ENCODE data around the gene ERFL.

The ERFL gene

DNA sequence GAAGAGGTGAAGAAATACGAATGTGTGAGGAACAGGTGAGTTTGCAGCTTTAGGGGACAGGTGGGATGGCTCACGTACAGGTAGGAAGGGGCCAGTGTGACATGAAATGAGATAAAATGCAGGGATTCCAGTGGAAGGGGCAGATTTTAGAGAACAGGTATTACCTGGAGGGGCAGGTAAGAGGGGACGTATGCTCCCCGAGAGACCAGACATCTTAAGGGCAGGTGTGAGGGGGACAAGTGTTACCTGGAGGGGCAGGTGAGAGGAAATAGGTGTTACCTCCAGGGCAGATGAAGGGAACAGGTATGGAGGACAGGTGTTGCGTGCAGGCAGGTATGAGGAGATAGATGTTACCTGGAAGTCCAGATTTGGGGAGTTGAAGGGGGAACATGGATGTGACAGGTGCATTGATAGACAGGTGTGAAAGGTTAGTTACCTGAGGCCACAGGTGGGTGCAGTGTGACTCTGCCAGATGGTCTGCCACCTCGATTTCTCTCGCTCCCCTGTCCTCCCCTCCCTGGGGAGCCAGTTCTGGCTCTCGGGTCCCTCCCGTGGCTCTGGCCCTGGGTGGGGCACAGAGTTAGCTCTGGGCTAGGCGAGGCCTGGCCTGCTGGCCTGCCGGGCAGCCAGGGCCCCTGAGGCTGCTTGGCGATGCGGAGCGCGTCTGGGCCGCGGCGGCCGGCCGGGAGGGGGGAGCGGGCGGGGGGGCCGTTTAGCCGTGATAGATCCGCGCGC lies 2.1 kb downstream of the ERFL start:
- H3K4me3 ChIP-seq (ENCODE audit: low read depth, low read length), result no peak overlapping the region
- TF ChIP-seq, protein P1, sequence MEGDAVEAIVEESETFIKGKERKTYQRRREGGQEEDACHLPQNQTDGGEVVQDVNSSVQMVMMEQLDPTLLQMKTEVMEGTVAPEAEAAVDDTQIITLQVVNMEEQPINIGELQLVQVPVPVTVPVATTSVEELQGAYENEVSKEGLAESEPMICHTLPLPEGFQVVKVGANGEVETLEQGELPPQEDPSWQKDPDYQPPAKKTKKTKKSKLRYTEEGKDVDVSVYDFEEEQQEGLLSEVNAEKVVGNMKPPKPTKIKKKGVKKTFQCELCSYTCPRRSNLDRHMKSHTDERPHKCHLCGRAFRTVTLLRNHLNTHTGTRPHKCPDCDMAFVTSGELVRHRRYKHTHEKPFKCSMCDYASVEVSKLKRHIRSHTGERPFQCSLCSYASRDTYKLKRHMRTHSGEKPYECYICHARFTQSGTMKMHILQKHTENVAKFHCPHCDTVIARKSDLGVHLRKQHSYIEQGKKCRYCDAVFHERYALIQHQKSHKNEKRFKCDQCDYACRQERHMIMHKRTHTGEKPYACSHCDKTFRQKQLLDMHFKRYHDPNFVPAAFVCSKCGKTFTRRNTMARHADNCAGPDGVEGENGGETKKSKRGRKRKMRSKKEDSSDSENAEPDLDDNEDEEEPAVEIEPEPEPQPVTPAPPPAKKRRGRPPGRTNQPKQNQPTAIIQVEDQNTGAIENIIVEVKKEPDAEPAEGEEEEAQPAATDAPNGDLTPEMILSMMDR (conservative IDR thresholded peaks at IDR 0.05; ENCODE audit: low read depth, low read length), result no peak
- DNase-seq (ENCODE audit: low read depth), result no peak

DNA sequence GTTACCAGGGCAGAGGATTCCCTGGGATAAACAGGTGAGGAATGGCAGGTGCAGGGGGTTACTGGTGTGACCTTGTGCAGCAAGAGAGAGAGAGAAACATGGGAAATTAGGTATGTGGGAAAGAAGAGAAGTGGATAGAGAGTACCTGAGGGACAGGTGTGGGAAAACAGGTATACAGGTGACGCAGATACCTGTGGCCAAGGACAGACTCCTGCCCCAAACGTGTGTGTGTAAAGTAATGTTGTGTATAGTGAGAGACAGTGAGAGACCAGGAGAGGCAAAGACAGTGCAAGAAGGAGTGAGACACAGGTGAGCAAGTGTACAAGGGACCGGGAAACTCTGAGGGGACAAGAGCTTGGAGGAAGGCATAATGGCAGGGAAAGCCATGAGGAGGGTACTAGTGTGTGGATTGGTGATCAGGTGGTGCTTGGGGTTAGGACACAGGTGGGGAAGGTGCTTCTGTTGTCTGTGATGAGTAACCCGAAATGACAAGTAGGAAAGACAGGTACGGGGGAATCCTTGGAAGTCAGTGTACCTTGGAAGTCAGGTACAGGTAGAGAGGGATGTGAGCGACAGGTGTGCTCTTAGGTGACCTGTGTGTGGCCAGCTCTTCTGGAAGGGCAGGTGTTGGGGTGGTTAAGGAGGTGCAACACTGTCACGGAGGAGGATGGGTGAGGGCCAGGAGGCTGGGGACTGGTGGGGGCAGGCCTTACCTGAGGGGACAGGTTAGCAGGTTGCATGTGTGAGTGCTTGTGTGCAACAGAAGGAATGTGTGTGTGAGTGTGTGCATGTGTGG lies 2.8 kb downstream of the ERFL start:
- H3K4me3 ChIP-seq (ENCODE audit: low read depth, low read length), result no peak overlapping the region
- TF ChIP-seq, protein P1 (conservative IDR thresholded peaks at IDR 0.05; ENCODE audit: low read depth, low read length), result no peak
- no peak for DNase-seq (ENCODE audit: low read depth)

DNA sequence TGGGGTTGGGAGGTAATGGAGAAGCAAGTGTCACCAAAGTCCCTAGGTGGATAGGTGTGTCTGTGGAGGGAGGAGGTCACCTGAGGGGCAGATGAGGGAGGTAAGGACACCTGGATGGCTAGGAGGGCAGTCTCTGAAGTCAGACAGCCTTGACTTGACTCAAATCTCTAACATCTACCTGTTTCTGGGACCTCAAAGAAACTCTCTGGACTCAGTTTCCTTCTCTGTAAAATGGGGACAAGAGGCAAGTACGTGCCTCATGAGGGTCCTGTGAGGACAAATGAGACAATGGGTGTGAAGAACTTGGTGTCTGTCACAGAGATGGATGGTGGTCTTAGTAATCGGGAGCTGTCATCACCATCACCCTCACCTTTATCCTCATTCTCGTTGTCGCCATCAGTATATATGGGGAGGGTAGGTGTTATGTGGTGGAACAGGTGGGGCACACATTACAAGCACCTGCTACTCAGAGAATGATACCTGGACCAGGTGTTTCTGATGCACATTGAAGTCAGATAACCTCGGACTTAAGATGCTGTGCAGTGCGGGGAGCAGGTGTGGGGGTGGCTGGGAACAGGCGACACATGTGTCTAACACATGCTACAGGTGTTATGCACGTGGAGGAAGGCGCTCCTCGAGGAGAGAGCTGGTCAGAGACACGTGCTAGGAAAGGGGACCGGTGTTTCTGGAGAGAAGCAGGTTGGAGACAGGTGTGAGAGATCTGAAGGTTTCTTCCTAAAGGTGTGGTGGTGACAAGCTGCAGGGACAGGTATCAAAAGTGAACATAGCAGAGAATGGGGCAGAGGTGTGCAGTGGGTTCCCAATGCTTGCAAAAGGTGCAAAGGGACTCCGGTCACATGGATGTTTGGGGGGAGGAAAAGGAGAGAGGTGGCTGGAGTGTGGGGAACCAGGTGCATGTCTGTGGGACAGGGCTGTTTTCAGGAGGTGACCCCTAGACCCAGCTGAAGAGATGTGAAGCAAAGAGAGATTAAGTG lies 3.8 kb downstream of the ERFL start:
- TF ChIP-seq, protein P1 (conservative IDR thresholded peaks at IDR 0.05; ENCODE audit: low read depth, low read length), result no peak
- no peak for DNase-seq (ENCODE audit: low read depth)
- no peak overlapping the region for H3K4me3 ChIP-seq (ENCODE audit: low read depth, low read length)

DNA sequence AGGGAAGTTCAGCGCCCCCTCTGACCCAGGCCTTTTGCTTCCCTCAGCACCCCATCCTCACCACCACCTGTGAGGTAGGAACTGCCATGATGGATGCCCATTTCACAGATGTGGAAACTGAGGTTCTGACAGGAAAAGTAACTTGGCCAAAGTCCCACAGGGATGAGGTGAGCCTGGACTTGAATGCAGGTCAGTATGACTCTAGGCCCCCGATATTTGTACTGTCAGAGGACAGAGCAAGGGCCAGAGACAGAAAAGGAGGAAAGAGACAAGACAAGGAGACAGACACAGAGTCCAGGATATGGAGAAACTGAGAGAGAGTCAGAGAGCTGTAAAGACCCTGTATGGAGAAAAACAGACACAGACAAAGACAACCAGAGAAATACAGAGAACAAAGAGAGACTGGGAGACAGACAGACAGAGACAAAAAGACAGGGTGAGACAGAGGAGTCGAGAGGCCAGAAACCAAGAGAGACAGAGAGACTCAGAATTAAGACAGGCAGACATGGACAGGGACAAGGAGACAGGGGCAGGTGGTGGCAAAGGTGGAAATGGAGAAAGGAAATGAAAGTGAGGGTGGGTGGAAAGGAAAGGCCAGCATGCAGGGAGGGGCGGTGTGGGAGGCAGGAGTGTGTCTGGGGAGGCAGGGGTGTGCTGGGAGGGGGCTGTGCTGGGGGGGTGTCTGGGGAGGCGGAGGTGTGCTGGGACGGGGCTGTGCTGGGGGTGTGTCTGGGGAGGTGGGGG lies 5.0 kb downstream of the ERFL start:
- no peak for DNase-seq (ENCODE audit: low read depth)
- H3K4me3 ChIP-seq (ENCODE audit: low read depth, low read length), result no peak overlapping the region
- TF ChIP-seq, protein P1 (conservative IDR thresholded peaks at IDR 0.05; ENCODE audit: low read depth, low read length), result no peak

DNA sequence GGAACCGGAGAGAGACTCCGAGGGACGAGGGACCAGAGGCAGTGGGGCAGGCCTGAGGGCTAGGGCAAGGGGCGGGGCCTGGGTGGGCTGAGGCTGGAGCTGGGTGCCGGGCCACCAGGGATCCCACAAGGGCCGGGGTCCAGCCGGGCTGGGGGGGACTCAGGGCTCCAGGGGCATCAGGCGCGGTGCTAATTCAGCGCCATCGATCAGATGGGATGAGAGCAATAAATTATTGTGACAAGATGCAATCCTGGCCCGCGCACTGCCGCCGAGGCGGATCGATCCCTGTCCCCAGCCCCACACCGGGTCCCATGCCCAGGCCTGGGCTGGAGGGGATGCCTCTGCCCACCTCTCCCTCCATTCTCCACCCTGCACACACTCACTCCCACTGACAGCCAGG lies 5.7 kb downstream of the ERFL start:
- no peak overlapping the region for H3K4me3 ChIP-seq (ENCODE audit: low read depth, low read length)
- DNase-seq (ENCODE audit: low read depth), result no peak
- TF ChIP-seq, protein P1 (conservative IDR thresholded peaks at IDR 0.05; ENCODE audit: low read depth, low read length), result no peak

Measured in choroid plexus epithelial cell (primary cell).